A549 (cell line): ENCODE results near the gene RAB14.

ENCODE experiments used
- CTCF ChIP-seq: fragments of >200 bp; sonication (Bioruptor Twin); formaldehyde crosslinking; IDR thresholded peaks from 3 replicates; pipeline ENCODE4 v1.5.1; 2016
- RAD21 ChIP-seq, 2 experiments: fragments of >200 bp in 1 of 2; sonication (Bioruptor Twin) in 1 of 2; formaldehyde crosslinking in 1 of 2; IDR thresholded peaks in 1 of 2; conservative IDR thresholded peaks in 1 of 2; 2 replicates in 1 of 2; 3 replicates in 1 of 2; pipeline ENCODE4 v1.6.1; 2012 to 2018; ENCODE audit warnings: inconsistent platforms in 1 of 2
- SMC3 ChIP-seq: fragments of >200 bp; sonication (Bioruptor Twin); formaldehyde crosslinking; IDR thresholded peaks from 3 replicates; pipeline ENCODE4 v1.6.1; 2018; ENCODE audit warnings: inconsistent platforms
- TP53 ChIP-seq: fragments of 250-450 bp; sonication (Bioruptor Pico); IDR thresholded peaks from 2 replicates; pipeline ENCODE4 v1.5.0; 2021; ENCODE audit warnings: mild to moderate bottlenecking, moderate library complexity
- ZSCAN20 ChIP-seq: fragments of 250-450 bp; sonication (Bioruptor Pico); IDR thresholded peaks from 2 replicates; pipeline ENCODE4 v1.8.0; 2022; ENCODE audit warnings: mild to moderate bottlenecking, moderate library complexity

DNA sequence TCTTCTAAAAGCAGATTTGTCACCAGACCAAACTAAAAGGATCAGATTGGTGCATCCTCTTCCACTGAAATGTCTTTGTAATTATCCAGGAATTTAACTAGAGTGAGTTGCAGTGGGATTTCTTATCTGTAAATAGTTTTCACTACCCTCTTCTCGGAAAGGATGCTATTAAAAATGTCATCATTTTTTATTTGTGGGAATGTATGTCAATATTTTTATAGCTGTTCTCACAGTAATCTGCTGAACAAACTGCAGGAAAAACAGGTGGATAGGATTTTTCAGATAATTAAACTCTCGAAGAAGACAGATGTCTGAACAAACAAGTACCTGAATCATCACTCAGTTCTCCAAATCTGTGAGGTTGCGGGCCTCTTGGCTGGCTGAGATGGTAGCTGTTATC, 62.7 kb downstream of the RAB14 start:
- TF ChIP-seq CTCF (no peak), RAD21 (conservative IDR thresholded peaks at IDR 0.05 in 1 of 2, IDR thresholded peaks at IDR 0.05 in 1 of 2) (no peak), TP53 (CRISPR knock-in tag) (no peak), SMC3 (no peak), ZSCAN20 (no peak)
